Suppressor macrophage (primary cell): Measurements from ENCODE around the gene DONSON.

Source experiments
- DNase-seq, 4 experiments: peaks; one replicate each; pipeline ENCODE4 v3.0.0-alpha.2; 2020 to 2022

Gene DONSON

DNA sequence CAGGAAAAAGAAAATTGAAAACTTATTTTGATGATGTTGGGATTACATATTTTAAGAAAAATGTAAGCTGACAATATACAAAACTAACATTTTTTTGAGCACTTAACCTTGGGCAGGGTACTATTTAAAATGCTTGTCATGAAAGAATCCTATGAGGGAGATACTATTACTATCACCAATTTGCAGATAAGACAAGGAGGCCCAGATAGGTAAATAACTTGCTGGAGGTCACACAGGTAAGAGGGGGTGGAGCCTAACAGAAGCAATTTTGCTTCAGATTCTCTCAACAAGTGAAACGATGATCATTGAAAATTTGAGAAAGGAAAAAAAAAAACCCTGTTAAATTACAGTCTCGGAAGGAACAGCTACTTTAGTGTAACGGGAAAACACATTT lies 47.8 kb downstream of the DONSON start:
- DNase-seq: no peak

DNA sequence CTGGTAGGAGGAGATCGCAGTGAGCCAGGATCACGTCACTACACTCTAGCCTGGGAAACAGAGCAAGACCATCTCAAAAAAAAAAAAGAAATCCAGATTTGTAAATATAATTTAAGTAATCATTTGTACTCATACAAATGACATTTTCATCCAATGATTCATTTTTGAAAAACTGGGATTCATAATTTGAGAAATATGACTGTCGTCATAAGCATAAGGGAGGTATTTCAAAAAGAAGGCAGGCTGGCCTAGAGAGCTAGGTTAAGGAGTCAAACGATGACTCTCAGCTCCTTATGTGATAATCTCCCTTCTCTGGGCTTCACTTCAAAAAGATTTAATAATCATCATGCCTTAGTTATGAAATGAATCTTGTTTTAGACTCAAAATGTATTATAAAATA lies 48.9 kb downstream of the DONSON start:
- no peak for DNase-seq

DNA sequence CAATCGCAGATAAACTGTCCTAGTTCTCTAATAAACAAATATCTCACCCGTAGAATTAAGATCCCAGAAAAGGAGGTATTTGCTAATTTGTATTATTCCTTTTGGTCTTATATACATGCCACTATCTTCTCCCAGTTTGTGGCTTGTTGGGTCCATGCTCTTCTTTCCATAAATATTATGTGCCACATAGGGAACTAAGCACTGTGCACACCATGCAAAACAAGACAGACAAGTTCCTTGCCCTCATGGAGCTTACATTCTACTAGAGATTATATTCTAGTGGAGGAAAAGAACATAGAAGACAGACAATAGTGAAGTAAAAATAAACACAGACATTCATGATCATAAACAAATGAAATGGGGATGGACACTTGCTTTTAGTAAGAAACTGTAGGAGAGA lies 51.3 kb downstream of the DONSON start:
- DNase-seq: no peak

DNA sequence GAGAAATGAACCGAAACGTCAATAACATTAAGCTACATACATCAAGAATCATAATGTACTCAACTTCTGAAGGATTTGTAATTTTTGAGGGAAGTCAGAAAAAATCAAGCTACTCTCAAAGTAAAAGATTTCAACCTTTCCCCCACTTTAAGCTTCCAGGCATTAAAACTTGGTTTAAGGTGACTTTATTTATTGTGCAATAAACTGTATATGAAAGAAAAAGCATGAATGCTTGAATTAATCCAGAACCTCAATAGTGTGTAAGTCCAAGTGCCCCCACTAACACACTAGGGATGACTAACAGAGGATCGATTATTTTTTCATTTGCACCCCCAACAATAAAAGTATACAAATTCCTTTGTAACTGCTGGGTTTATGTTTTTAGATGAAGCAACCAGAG lies 57.5 kb downstream of the DONSON start:
- DNase-seq: no peak
